Stomach (tissue), 4 donors: Measurements from ENCODE around the gene APLF.

Experiments used
- CTCF ChIP-seq, 7 experiments: fragments of 450-650 bp in 4 of 7; fragments of 200-600 bp in 3 of 7; sonication (generic) in 3 of 7; IDR thresholded peaks; one replicate each; pipeline ENCODE4 v1.5.1; 2016 to 2019; ENCODE audit warnings: antibody characterized with exemption in 7 of 7, control low read depth in 2 of 7, mild to moderate bottlenecking in 1 of 7
- POLR2A ChIP-seq, 4 donors: fragments of 450-650 bp; IDR thresholded peaks; one replicate each; pipeline ENCODE4 v1.6.1; 2016; ENCODE audit warnings: antibody characterized with exemption in 4 of 4, control low read depth in 2 of 4, mild to moderate bottlenecking in 1 of 4, moderate library complexity in 1 of 4
- POLR2AphosphoS5 ChIP-seq, 3 donors: sonication (generic); formaldehyde crosslinking; IDR thresholded peaks; one replicate each; pipeline ENCODE4 v1.6.1; 2016; ENCODE audit warnings: antibody characterized with exemption in 3 of 3

GRCh38 chr2:68499133-68499532 lies 31.7 kb downstream of the APLF start:
- TF ChIP-seq CTCF (IDR thresholded peaks at IDR 0.05) (no peak), POLR2A (IDR thresholded peaks at IDR 0.05) (no peak), POLR2AphosphoS5 (IDR thresholded peaks at IDR 0.05) (no peak)
